Peyer's patch (tissue), 4 donors: Measurements from ENCODE around the gene CLIC1.

Experiments
- POLR2A ChIP-seq, 2 donors: fragments of 450-650 bp; IDR thresholded peaks; one replicate each; pipeline ENCODE4 v1.5.1; 2017; ENCODE audit warnings: antibody characterized with exemption in 2 of 2, mild to moderate bottlenecking in 2 of 2, moderate library complexity in 2 of 2
- TF ChIP-seq, protein P1 (sequence below), 6 experiments: fragments of 450-650 bp in 4 of 6; fragments of 200-600 bp in 2 of 6; sonication (generic) in 1 of 6; IDR thresholded peaks; one replicate each; pipeline ENCODE4 v1.5.1; 2017 to 2019; ENCODE audit warnings: antibody characterized with exemption in 6 of 6, mild to moderate bottlenecking in 3 of 6, moderate library complexity in 1 of 6

DNA sequence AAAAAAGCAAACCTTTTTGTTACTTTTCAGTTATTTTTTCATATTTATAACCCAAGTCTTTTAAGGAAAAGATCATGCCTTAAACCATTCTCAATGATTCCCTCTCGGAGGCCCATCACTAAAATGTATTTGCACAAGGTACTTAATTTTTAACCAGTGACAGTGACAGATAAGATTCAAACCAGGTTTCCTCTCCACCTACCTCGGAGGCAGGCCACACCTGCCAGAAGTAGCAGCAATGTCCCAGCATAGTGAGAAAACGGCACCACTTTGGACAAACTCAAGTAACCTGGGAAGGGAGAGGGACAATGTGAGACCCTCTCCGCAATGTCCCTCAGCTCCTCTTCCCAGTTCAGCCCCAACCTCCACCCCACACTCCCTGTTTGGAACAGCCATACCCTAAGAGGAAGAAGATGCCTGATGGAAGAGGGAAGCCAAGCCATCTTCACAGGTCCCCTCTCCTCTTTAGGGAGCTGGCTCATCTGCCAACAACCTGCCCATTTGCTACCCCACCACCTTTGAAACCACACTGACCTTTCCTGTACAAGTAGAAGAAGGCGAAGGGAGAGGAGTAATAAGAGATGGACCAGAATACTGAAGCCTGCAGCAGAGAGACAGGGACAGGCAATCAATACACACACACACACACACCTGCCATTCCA lies 35.5 kb downstream of the CLIC1 start:
- TF ChIP-seq, protein P1, sequence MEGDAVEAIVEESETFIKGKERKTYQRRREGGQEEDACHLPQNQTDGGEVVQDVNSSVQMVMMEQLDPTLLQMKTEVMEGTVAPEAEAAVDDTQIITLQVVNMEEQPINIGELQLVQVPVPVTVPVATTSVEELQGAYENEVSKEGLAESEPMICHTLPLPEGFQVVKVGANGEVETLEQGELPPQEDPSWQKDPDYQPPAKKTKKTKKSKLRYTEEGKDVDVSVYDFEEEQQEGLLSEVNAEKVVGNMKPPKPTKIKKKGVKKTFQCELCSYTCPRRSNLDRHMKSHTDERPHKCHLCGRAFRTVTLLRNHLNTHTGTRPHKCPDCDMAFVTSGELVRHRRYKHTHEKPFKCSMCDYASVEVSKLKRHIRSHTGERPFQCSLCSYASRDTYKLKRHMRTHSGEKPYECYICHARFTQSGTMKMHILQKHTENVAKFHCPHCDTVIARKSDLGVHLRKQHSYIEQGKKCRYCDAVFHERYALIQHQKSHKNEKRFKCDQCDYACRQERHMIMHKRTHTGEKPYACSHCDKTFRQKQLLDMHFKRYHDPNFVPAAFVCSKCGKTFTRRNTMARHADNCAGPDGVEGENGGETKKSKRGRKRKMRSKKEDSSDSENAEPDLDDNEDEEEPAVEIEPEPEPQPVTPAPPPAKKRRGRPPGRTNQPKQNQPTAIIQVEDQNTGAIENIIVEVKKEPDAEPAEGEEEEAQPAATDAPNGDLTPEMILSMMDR (IDR thresholded peaks at IDR 0.05), result no peak
- TF ChIP-seq POLR2A (IDR thresholded peaks at IDR 0.05), result no peak
